Natural killer cell (primary cell): ENCODE data around the gene HMX1. TPM values are rescaled to one million over a fixed set of nuclear protein-coding genes. Genes with fewer than 3 reads are reported as not detected.

Experiments used
- ATAC-seq, 3 donors: fragments of 150-1000 bp in 2 of 3; fragments of 200-7000 bp in 1 of 3; cut with Tn5 transposase; 1 replicate in 1 of 3; 2 replicates in 2 of 3; pipeline ENCODE4 v1.10.0; 2021; ENCODE audit warnings: mild to moderate bottlenecking in 2 of 3, moderate library complexity in 2 of 3
- DNase-seq, 2 donors: peaks; one replicate each; pipeline versions ENCODE4 v3.0.0 to v3.0.0-alpha.2; 2013 to 2021; ENCODE audit warnings: mixed read lengths in 1 of 2
- H3K27ac ChIP-seq: one replicate; pipeline ENCODE4 v1.5.1; 2013; ENCODE audit warnings: mild to moderate bottlenecking, low read length
- H3K27me3 ChIP-seq: one replicate; pipeline ENCODE4 v1.6.1; 2013; ENCODE audit warnings: low read length; ENCODE audit not compliant: control insufficient read depth, insufficient read depth
- H3K36me3 ChIP-seq: one replicate; pipeline ENCODE4 v1.6.1; 2013; ENCODE audit warnings: low read length; ENCODE audit not compliant: control insufficient read depth, insufficient read depth
- H3K4me1 ChIP-seq: one replicate; pipeline ENCODE4 v1.6.1; 2013; ENCODE audit warnings: low read length; ENCODE audit not compliant: control insufficient read depth, insufficient read depth
- H3K4me3 ChIP-seq: one replicate; pipeline ENCODE4 v1.5.1; 2013; ENCODE audit warnings: low read length
- H3K9me3 ChIP-seq: one replicate; pipeline ENCODE4 v1.6.1; 2013; ENCODE audit warnings: low read length; ENCODE audit not compliant: control insufficient read depth, insufficient read depth
- H3K27ac Mint-ChIP-seq, 2 donors: one replicate each; pipeline ENCODE4 v1.8.0; 2022; ENCODE audit warnings: mild to moderate bottlenecking in 2 of 2, mixed read lengths in 2 of 2, moderate library complexity in 1 of 2
- H3K27me3 Mint-ChIP-seq, 2 donors: one replicate each; pipeline ENCODE4 v1.8.0; 2022; ENCODE audit warnings: low read depth in 2 of 2, mixed read lengths in 2 of 2
- H3K36me3 Mint-ChIP-seq: one replicate; pipeline ENCODE4 v1.8.0; 2022; ENCODE audit warnings: mixed read lengths
- H3K4me1 Mint-ChIP-seq, 2 donors: one replicate each; pipeline ENCODE4 v1.8.0; 2022; ENCODE audit warnings: mixed read lengths in 2 of 2
- H3K4me3 Mint-ChIP-seq: one replicate; pipeline ENCODE4 v1.8.0; 2022; ENCODE audit warnings: mild to moderate bottlenecking, moderate library complexity, mixed read lengths
- H3K9me3 Mint-ChIP-seq, 2 donors: one replicate each; pipeline ENCODE4 v1.8.0; 2022; ENCODE audit warnings: mixed read lengths in 2 of 2
- WGBS: methylation state at CpG from one replicate; pipeline ENCODE4 v1.1.7; 2013; ENCODE audit warnings: missing lambda C conversion rate; ENCODE audit not compliant: insufficient coverage; 5-methylcytosine and 5-hydroxymethylcytosine counted together
- intact Hi-C: fragments of 100-400 bp; cut with micrococcal nuclease; formaldehyde crosslinking; loops from one replicate; pipeline ENCODE4 v1.14.2; 2022
- total RNA-seq, 4 donors: library from RNA; stranded (reverse); fragments of 120-200 nt in 1 of 4; gene quantifications; one replicate each; pipeline versions ENCODE4 v1.2.3 to v1.2.4, GENCODE V29; 2013 to 2022
- TF ChIP-seq, protein P1 (sequence below): fragments of 200-600 bp; IDR thresholded peaks from one replicate; pipeline ENCODE4 v1.8.0; 2022; ENCODE audit warnings: antibody characterized with exemption

HMX1 gene
- not detected for total RNA-seq
- total RNA-seq (2013) = not detected

DNA sequence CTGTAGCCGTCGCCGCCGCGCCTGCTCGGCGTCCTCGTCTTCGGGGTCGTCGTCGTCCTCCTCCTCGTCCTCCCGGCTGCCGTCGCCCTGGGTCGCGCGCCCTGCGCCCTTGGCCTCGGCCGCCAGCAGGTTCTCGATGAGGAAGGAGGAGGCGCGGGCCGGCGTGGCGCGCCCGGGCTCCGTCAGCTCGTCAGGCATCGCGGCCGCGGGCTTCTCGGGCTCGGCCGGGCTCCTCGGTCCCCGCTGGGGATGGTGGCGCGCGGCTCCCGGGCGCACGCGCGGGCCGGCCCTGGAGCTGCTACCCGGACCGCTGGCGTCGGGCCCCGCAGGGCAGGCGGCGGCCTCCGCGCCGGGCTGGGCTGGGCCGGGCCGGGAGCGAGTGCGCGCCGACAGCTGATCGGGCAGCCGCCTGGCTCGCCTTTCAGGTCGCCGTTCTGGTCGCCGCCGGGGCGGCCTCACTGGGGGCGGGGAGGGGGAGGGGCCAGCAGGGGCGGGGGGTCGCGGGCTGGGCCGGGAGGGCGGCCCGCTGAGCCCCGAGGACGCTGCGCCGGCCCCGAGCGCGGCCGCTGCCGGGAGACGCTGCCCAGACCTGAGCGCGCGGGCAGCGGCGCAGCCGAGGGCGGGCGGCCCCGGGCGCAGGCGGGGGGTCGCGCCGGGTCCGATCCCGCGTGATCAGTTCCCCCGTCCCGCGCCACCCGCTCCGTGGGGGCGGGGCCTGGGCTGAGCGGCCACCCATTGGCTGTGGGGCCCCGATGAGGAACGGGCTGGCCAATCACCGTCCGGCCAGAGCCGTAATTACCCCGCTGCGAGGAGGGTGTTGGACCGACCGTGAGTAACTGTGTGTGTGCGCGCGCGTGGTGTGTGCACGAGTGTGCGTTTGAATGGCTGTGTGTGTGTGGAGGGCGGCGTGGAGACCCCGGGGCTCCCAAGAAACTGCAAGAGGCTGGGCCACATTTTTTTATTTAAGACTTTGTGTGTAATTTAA is at the start of gene HMX1:
TSS of gene HMX1 (minus strand) at position 423 of the 985 bp plus-strand sequence. CDS start at position 198, 225 bp downstream.
- Histone ChIP-seq H3K4me3 (no peak within 1 kb of the TSS), H3K4me1 (no peaks in the 10 kb centered on the region), H3K9me3 (no peaks in the 10 kb centered on the region), H3K27ac (no peak within 1 kb of the TSS), H3K36me3 (no peaks in the 10 kb centered on the region), H3K27me3 (peaks cover 11% of the 10 kb centered on the region)
- peaks cover 58 to 62% of the 10 kb centered on the region in 2 donors for H3K27me3 Mint-ChIP-seq
- no peak for ATAC-seq
- TF ChIP-seq, protein P1, sequence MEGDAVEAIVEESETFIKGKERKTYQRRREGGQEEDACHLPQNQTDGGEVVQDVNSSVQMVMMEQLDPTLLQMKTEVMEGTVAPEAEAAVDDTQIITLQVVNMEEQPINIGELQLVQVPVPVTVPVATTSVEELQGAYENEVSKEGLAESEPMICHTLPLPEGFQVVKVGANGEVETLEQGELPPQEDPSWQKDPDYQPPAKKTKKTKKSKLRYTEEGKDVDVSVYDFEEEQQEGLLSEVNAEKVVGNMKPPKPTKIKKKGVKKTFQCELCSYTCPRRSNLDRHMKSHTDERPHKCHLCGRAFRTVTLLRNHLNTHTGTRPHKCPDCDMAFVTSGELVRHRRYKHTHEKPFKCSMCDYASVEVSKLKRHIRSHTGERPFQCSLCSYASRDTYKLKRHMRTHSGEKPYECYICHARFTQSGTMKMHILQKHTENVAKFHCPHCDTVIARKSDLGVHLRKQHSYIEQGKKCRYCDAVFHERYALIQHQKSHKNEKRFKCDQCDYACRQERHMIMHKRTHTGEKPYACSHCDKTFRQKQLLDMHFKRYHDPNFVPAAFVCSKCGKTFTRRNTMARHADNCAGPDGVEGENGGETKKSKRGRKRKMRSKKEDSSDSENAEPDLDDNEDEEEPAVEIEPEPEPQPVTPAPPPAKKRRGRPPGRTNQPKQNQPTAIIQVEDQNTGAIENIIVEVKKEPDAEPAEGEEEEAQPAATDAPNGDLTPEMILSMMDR = no peak
- H3K9me3 Mint-ChIP-seq = no peaks in the 10 kb centered on the region
- no peak within 1 kb of the TSS for H3K27ac Mint-ChIP-seq
- no peaks in the 10 kb centered on the region for H3K36me3 Mint-ChIP-seq
- H3K4me1 Mint-ChIP-seq = peaks cover 0 to 4% of the 10 kb centered on the region in 2 donors
- no peak within 1 kb of the TSS for H3K4me3 Mint-ChIP-seq
- DNase-seq = no peak
- 4% methylated on average over 133 of the region's 134 CpGs for WGBS
- intact Hi-C loops = no loop called here

DNA sequence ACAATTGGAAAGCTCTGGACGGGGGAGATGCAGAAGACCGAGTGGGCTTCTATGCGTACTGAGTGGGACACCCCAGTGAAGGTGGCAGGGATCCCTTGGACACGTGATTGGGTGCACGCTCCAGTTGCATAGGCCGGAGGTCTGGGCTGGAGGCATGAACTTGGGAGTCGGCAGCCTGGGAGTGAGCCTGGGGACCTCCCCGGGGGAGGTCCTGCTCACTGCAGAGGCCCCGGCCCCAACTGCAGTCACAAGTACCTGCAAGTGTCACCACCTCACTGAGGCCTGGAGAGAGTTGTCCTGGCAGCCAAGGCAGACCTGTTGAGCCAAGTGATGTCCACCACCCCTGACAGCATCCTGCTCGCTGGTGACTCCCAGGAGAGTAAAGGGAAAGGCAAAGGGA is 49.3 kb upstream of the HMX1 start:
- no peak for ATAC-seq
- peaks cover 6 to 8% of the 10 kb centered on the region in 2 donors for H3K9me3 Mint-ChIP-seq
- intact Hi-C loops = no loop called here

DNA sequence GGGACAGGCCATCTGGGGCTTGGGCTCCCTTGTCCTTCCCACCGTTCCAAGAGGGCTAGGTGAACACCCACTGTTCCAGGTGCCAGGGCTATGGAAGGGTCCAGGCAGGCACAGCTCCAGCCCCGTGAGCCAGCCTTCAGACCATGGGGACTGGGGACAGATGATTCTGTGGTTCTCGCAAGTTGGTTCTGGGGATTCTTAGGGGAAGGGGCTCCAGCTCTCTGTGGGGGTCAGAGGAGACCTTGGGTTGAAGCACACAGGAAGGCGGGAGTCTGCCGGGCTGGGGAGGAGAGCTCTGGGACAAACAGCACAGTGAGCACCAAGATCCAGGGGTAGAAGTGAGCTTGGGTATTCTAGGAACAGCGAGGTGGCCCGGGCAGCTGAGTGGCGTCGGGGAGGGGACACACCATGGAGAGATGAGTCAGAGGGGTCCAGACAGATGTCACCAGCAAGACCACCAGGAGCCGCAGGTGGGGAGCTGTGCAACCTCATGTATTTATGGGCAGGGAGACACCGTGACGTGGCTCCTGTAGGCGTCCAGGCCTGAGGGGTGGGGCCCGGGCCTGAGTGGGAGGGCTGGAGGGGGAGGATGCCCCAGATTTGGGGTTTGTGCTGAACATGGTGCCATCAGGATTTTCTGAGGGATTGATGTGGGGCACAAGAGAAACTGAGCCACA is 48.8 kb upstream of the HMX1 start:
- H3K4me1 Mint-ChIP-seq = peaks cover 0 to 6% of the 10 kb centered on the region in 2 donors
- WGBS = 80% methylated on average over 14 of the region's 14 CpGs
- H3K27ac ChIP-seq = no peak overlapping the region
- H3K9me3 Mint-ChIP-seq = peaks cover 6 to 8% of the 10 kb centered on the region in 2 donors
- no peak for ATAC-seq
- H3K36me3 ChIP-seq = no peaks in the 10 kb centered on the region
- peaks cover 11 to 18% of the 10 kb centered on the region in 2 donors for H3K27me3 Mint-ChIP-seq
- no peak overlapping the region for H3K4me3 ChIP-seq
- H3K27ac Mint-ChIP-seq = no peak overlapping the region
- TF ChIP-seq, protein P1 = no peak
- H3K4me3 Mint-ChIP-seq = no peak overlapping the region
- peaks cover 2% of the 10 kb centered on the region for H3K27me3 ChIP-seq
- no peaks in the 10 kb centered on the region for H3K9me3 ChIP-seq
- intact Hi-C loops = no loop called here
- peaks cover 8% of the 10 kb centered on the region for H3K36me3 Mint-ChIP-seq
- H3K4me1 ChIP-seq = no peaks in the 10 kb centered on the region
- DNase-seq = no peak

More for the DNA sequence above, 49.3 kb upstream of the HMX1 start:
- Mint-ChIP-seq H3K27ac (no peak overlapping the region), H3K4me3 (no peak overlapping the region), H3K4me1 (peaks cover 0 to 6% of the 10 kb centered on the region in 2 donors), H3K36me3 (peaks cover 8% of the 10 kb centered on the region), H3K27me3 (peaks cover 11 to 18% of the 10 kb centered on the region in 2 donors)
- Histone ChIP-seq H3K4me3 (no peak overlapping the region), H3K4me1 (no peaks in the 10 kb centered on the region), H3K9me3 (no peaks in the 10 kb centered on the region), H3K27me3 (peaks cover 2% of the 10 kb centered on the region), H3K36me3 (no peaks in the 10 kb centered on the region), H3K27ac (no peak overlapping the region)
- TF ChIP-seq, protein P1 = no peak
- DNase-seq = no peak
- 87% methylated on average over 10 of the region's 10 CpGs for WGBS
